HG03378 (cell line): ENCODE data around the gene IFNGR1.
"Not testable (repeated sequence)": the region's sequence is repeated elsewhere in the genome, so short reads cannot be mapped to it uniquely, and the experiment has no call there.

Experiments
- ATAC-seq: cut with Tn5 transposase; IDR thresholded peaks from one replicate; pipeline ENCODE4 v1.9.1; 2021; ENCODE audit warnings: mild to moderate bottlenecking, moderate library complexity; ENCODE audit not compliant: unreplicated experiment

The IFNGR1 gene

DNA sequence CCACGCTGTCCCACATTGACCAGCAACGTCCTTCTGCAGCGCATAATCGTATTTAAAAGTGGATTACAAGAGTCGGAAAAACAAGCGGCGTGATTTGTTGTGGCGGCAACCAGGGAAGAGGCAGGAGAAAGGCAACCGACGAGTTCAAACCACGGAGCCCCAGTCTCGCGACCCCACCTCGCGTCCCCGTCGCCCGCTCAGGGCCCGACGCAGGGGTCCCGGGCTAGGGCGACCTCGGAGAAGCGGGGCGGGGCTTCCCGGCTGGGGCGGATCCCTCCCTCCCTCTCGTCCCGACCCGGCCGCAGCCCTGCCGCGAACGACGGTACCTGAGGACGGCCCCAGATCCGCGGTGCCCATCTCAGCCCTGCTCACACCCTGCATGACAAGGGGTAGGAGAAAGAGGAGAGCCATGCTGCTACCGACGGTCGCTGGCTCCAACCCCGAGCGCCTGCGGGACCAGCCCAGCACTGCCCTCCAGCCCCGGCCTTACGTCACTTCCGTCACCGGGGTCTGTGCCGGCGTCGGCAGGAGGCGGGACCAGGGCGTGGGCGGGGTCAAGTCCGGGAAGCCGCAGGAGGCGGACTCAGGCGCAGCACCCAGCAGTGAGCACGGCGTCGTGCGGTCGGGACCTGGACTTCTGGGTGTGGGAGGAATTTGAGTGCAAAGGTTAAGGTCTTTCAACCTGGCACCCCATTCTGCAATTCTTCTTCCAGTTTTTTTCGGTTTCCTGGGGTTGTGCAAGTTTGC is at the start of gene IFNGR1:
Gene IFNGR1 (minus strand): TSS at position 469 of the 747 bp plus-strand sequence. CDS start 58 bp downstream, at position 411.
- peak; percentile 73 for ATAC-seq

DNA sequence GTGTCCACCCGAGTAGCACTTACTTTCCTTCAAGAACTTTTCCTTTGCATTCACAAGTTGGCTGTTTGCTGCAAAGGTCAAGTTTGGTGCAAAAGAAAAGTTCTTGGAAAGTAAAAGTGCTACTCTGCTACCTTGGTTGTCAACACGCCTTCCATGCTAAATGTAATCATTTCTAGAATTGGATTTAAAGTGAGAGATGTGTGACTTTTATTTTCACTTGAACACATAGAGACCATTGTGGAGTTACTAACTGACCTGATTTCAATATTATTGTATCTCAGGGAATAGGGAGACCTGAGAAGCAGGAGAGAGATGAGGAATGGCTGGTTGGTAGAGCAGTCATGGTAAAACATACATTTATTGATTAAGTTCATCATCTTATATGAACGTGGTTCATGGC is 49.7 kb upstream of the IFNGR1 start:
- ATAC-seq: no peak

GRCh38 chr6:137266309-137266586 is 47.1 kb upstream of the IFNGR1 start:
- no peak for ATAC-seq

DNA sequence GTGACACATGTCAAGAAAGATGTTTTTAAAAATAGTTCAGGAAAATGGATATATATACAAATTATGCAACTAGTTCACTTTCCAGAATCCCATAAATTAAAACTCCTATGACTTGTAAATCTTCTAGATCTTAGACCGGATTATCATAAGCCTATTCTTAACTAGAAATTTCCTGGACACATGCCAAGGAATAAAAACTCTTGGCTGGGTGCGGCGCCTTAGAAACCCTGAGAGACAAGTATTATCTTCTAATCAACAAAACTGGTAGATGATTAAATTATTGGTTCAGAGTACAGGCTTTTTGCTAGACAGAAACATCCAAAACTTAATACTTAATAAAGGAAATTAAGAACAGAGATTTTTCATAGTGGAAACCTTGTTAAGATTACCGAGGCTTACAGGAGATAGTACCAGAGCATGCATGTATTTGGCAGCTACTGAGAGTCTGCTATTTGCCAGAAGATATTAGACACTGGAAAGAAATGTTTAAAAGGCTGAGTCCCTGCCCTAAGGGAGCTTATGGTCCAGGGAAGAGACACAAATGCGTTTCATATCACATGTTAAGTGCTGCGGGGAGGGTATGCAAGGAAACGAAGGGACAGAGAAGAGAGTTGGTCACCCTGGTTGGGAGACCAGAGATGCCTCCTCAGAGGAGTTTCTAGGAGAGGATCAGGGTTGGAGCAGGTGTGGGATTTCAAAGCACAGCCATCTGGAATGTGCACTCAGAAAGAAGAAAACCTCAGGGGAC is 46.5 kb upstream of the IFNGR1 start:
- ATAC-seq: no peak

GRCh38 chr6:137264311-137265075 is 45.3 kb upstream of the IFNGR1 start:
- no peak for ATAC-seq

DNA sequence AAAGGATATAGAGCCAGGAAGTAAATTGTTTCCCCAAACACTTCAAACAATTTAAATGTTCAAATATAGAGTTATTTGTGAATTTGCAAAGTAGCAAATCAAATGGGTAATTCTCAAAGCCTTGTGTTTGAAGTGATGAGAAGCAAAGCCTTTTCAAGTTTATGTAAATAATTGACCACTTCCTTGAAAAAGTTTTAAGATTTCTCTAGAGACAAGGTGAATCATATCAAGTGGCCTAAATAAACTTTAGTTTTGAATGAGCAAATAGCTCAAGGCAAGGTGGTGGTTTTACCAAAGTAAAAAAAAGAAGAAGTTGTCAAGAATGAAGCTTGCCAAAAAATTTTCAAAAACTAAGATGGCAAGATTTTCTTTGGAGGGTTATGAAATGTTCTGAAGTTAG is 42.6 kb upstream of the IFNGR1 start:
- ATAC-seq: peak; percentile 69

DNA sequence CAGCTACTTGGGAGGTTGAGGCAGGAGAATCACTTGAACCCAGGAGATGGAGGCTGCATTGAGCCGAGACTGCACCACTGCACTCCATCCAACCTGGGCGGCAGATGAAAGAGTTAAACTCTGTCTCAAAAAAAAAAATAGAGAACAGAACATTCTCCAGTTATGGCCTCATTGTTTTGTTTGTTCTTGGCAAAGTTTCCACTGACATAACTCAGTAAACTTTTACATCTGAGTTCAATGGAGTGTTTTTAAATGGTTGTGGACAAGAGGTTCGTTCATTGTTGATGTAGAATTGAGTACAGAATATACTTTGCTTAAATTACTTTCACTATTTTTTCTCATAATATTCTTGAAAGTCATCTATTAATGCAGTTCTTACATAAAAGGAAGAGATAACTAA is 42.2 kb upstream of the IFNGR1 start:
- ATAC-seq: peak; percentile 19

GRCh38 chr6:137260217-137260616 is 41.0 kb upstream of the IFNGR1 start:
- no peak for ATAC-seq

DNA sequence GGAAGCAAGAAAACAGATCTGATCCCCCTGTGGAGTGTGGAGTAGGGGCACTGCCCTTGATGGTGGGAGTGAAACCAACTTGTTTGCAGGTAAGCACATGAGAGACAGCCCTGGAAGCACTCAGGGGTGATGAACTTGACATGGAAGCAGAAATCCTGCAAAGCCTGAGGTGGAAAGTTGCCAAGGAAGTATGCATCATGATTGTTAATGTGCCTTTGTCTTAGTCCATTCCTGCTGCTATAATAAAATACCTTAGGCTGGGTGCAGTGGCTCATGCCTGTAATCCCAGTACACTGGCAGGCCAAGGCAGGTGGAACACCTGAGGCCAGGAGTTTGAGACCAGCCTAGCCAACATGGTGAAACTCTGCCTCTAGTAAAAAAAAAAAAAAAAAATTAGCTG is 40.2 kb upstream of the IFNGR1 start:
- ATAC-seq: no peak

DNA sequence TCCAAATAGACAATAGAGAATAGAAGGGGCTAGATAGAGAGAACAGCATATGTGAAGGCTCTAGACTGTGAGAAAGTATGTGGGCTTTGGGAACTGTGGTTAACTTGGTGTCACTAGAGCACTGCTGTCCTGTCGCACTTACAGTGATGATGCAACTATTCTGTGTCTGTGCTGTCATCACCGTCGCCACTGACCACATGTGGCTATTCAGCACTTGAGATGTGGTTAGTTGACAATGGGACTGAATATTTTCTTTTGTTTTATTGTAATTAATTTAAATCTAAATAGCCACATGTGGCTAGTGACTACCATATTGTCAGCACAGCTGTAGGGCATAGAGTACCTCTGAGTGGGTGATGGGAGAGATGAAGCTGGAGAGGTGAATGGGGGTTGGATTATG is 39.0 kb upstream of the IFNGR1 start:
- no peak for ATAC-seq

- ATAC-seq: no peak
Measured at GRCh38 chr6:137256350-137257103, 37.3 kb upstream of the IFNGR1 start.

DNA sequence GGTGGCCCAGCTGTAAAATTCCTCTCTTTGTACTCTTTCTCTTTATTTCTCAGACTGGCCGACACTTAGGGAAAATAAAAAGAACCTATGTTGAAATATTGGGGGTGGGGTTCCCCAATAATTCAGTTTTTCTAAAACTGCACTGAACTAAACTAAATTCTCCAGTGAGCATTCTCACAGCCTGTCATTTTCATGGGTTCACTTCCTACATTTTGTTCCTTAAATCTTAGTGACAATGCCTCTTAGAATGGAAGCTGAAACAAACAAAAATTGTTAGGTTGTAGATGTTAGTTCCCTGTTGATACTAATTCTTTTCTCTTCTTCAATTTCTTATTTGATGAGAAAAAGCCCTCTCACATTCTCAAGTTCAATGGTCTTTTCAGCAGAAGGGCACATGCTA is 35.8 kb upstream of the IFNGR1 start:
- ATAC-seq: no peak

DNA sequence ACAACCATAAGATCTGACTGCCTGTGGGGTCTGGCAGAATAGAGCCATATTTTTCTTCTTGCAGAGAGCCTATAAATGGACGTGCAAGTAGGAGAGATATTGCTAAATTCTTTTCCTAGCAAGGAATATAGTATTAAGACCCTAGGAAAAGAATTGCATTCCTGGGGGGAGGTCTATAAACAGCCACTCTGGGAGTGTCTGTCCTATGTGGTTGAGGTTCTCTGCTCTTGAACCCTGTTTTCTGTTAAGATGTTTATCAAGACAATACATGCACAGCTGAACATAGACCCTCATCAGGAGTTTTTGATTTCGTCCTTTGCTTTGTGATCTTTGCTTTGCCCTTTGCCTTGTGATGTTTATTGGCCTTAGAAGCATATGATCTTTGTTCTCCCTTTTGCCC is 35.2 kb upstream of the IFNGR1 start:
- not testable (repeated sequence) for ATAC-seq

GRCh38 chr6:137248702-137249101 is 29.5 kb upstream of the IFNGR1 start:
- ATAC-seq: no peak

GRCh38 chr6:137247724-137248123 is 28.5 kb upstream of the IFNGR1 start:
- no peak for ATAC-seq

- peak; percentile 61 for ATAC-seq
Measured at GRCh38 chr6:137246791-137247202, 27.6 kb upstream of the IFNGR1 start.

GRCh38 chr6:137246164-137246563 is 27.0 kb upstream of the IFNGR1 start:
- ATAC-seq: no peak

GRCh38 chr6:137241481-137242038 is 22.4 kb upstream of the IFNGR1 start:
- no peak for ATAC-seq

DNA sequence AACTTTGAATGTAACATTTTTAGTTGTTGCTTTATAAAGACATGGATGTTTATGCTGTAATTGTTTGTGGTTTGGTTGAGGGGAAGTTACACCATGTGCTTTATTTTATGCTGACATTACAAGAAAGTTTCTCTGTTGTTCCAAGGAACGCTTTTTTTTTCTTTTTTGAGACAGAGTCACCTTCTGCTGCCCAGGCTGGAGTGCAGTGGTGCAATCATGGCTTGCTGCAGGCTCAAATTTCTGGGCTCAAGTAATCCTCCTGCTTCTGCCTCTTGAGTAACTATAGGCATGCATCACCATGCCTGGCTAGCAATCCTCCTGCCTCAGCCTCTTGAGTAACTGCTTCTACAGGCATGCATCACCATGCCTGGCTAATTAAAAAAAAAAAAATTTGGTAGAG is 21.0 kb upstream of the IFNGR1 start:
- ATAC-seq: no peak

- no peak for ATAC-seq
Measured at GRCh38 chr6:137237413-137238170, 18.4 kb upstream of the IFNGR1 start.
